ENCODE measurements around the gene RAD21L1. TPM values are rescaled to one million over a fixed set of nuclear protein-coding genes. Genes with fewer than 3 reads are reported as not detected.

The RAD21L1 gene
- total RNA-seq, 1 donor from 2014 or later = not detected

DNA sequence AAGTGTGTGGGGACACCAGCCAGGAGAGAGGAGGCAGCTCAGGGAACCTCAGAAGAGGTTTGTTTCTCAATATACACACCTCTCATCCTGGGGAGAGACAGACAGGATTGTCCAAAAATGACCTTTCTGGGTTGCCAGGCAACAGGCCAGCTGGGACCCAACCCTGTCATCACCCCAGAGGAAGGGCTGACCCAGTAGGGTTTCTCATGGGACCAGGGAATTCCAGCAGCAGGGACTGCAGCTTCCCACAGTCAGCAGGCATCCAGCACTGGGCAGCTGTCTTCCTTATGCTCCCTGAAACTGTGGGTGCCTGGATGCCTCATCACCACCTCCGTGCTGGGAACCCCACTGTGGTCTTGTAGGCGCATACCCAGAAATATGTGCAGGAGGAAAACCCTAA lies 21.3 kb upstream of the RAD21L1 start:
- H3K27me3 ChIP-seq (ENCODE audit: low read depth) = no peaks in the 10 kb centered on the region
- TF ChIP-seq, protein P1, sequence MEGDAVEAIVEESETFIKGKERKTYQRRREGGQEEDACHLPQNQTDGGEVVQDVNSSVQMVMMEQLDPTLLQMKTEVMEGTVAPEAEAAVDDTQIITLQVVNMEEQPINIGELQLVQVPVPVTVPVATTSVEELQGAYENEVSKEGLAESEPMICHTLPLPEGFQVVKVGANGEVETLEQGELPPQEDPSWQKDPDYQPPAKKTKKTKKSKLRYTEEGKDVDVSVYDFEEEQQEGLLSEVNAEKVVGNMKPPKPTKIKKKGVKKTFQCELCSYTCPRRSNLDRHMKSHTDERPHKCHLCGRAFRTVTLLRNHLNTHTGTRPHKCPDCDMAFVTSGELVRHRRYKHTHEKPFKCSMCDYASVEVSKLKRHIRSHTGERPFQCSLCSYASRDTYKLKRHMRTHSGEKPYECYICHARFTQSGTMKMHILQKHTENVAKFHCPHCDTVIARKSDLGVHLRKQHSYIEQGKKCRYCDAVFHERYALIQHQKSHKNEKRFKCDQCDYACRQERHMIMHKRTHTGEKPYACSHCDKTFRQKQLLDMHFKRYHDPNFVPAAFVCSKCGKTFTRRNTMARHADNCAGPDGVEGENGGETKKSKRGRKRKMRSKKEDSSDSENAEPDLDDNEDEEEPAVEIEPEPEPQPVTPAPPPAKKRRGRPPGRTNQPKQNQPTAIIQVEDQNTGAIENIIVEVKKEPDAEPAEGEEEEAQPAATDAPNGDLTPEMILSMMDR (IDR thresholded peaks at IDR 0.05) = no peak
- DNase-seq = no peak
- H3K4me1 ChIP-seq = peaks cover 22% of the 10 kb centered on the region
- intact Hi-C loops (cut with DNase I) = no loop called here
- peak; percentile 45 to 46 for ATAC-seq
- H3K36me3 ChIP-seq = no peaks in the 10 kb centered on the region
- H3K9me3 ChIP-seq = no peaks in the 10 kb centered on the region
- peak overlapping the region; percentile 56 for H3K27ac ChIP-seq
- no peak overlapping the region for H3K4me3 ChIP-seq

DNA sequence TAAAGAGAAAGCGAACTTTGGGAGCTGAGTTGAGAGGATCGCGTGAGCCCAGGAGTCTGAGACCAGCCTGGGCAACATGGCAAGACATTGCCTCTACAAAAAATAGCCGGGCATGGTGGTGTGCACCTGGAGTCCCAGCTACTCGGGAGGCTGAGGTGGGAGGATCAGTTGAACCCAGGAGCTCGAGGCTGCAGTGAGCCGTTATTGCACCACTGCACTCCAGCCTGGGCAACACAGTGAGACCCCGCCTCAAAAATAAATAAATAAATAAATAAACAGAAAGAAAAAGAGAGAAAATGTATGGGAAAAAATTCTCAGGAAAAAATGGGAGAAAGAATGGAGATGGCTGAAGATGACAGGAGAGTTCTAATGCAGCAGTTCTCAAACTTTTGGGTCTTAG lies 20.0 kb upstream of the RAD21L1 start:
- Histone ChIP-seq H3K4me3 (no peak overlapping the region), H3K9me3 (no peaks in the 10 kb centered on the region), H3K27ac (no peak overlapping the region), H3K27me3 (ENCODE audit: low read depth) (no peaks in the 10 kb centered on the region), H3K4me1 (peaks cover 21% of the 10 kb centered on the region), H3K36me3 (no peaks in the 10 kb centered on the region)
- TF ChIP-seq, protein P1 (IDR thresholded peaks at IDR 0.05) = no peak
- DNase-seq (no peak), ATAC-seq (no peak)
- intact Hi-C loops (cut with DNase I) = no loop called here

GRCh38 chr20:1206366-1207148 lies 19.3 kb upstream of the RAD21L1 start:
- intact Hi-C loops (cut with DNase I) = no loop called here
- no peaks in the 10 kb centered on the region for H3K27me3 ChIP-seq (ENCODE audit: low read depth)
- H3K9me3 ChIP-seq = no peaks in the 10 kb centered on the region
- peaks cover 21% of the 10 kb centered on the region for H3K4me1 ChIP-seq
- H3K4me3 ChIP-seq = peak overlapping the region; percentile 17
- TF ChIP-seq, protein P1 (IDR thresholded peaks at IDR 0.05) = no peak
- ATAC-seq (peak in 1 of 2 donors; percentile 51), DNase-seq (no peak)
- H3K27ac ChIP-seq = peak overlapping the region; percentile 12
- H3K36me3 ChIP-seq = no peaks in the 10 kb centered on the region

GRCh38 chr20:1207293-1207878 lies 18.5 kb upstream of the RAD21L1 start:
- no peak for DNase-seq
- H3K27me3 ChIP-seq (ENCODE audit: low read depth) = no peaks in the 10 kb centered on the region
- ATAC-seq = no peak
- H3K9me3 ChIP-seq = no peaks in the 10 kb centered on the region
- no peaks in the 10 kb centered on the region for H3K36me3 ChIP-seq
- H3K27ac ChIP-seq = no peak overlapping the region
- intact Hi-C loops (cut with DNase I) = no loop called here
- TF ChIP-seq, protein P1 (IDR thresholded peaks at IDR 0.05) = no peak
- peaks cover 22% of the 10 kb centered on the region for H3K4me1 ChIP-seq
- H3K4me3 ChIP-seq = no peak overlapping the region

DNA sequence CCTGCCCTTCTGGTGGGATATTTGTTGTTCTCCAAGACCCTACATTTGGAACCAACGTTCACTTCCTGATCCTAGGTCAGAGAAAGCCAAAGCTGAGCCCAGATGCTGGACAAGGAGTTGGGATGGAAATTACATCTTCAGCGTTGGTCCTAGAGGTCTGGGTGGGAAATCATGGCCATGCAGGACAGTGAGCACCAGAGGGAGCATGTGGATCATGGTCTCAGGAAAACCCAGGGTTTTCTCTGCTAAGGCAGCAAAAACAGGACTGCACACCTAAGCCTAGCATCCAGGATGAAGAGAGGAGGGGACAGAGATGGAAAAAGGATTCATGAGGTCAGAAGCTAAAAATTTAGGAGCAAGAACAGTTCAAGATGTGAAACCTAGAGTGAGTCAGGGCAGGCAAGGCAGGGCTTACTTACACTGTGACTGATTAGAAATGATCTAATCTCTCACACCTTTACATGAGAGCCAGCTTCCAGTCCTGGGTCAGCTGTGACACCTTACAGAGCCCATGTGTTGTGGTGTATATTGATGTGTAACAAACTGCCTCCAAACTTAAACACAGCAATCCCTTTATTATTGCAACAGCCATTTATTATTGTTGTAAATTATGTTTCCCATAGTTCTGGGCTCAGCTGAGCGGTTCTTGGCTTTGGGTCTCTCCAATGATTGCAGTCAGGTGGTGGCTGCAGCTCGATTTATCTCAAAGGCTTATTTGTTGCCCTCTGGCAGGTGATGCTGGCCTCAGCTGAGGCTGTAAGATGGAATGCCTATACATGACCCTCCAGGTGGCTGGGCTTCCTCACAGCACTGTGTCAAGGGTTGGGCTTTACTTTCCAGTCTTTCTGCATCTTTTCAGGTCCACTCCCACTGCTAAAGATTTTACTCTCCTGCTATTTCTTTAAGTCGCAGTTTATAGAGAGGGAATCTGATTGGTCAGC lies 16.1 kb upstream of the RAD21L1 start:
- intact Hi-C loops (cut with DNase I) = no loop called here
- Histone ChIP-seq H3K27me3 (ENCODE audit: low read depth) (no peaks in the 10 kb centered on the region), H3K36me3 (no peaks in the 10 kb centered on the region), H3K27ac (no peak overlapping the region), H3K4me1 (peaks cover 10% of the 10 kb centered on the region), H3K9me3 (no peaks in the 10 kb centered on the region), H3K4me3 (no peak overlapping the region)
- ATAC-seq (no peak), DNase-seq (no peak)
- TF ChIP-seq, protein P1 (IDR thresholded peaks at IDR 0.05) = no peak

All from lower lobe of right lung (tissue), 2 donors.